HepG2 (cell line): Measurements from ENCODE around the gene INTS3. TPM values are rescaled to one million over a fixed set of nuclear protein-coding genes. Genes with fewer than 3 reads are reported as not detected.

Source experiments
- ATAC-seq: fragments of 200-7000 bp; cut with Tn5 transposase; 3 replicates; pipeline ENCODE4 v1.9.1; 2020; ENCODE audit warnings: mild to moderate bottlenecking, moderate library complexity
- BruUV-seq: library from RNA; stranded (reverse); fragments of 400-500 nt; replicated peaks from 2 replicates; lab custom pipeline; 2021; lab: Mats Ljungman, UMichigan
- CTCF ChIA-PET: fragments of 300-600 bp; formaldehyde crosslinking; extraction: SDS; loops from one replicate; lab custom pipeline; 2021; ENCODE audit warnings: low total read pairs, inconsistent platforms, low intra/inter-chr PET ratio; lab: Yijun Ruan, JAX
- POLR2A ChIA-PET: fragments of 350-600 bp; sonication (Branson Sonifier 250); formaldehyde crosslinking; loops from one replicate; lab custom pipeline; 2020; ENCODE audit warnings: antibody characterized with exemption, inconsistent platforms; lab: Yijun Ruan, JAX
- DNase-seq: peaks from one replicate; pipeline ENCODE4 v3.0.0-alpha.2; 2015; ENCODE audit warnings: low spot score
- FAIRE-seq: peaks from 3 replicates; lab custom pipeline; 2011; peaks lifted over from hg19 to GRCh38; lab: Jason Lieb, UNC
- H2AFZ ChIP-seq: one replicate; pipeline ENCODE4 v1.6.1; 2011; ENCODE audit warnings: low read length, inconsistent platforms
- H3K27ac ChIP-seq: fragments of 300-600 bp; 3 replicates; pipeline ENCODE4 v1.8.0; 2011; ENCODE audit warnings: mixed run types, mild to moderate bottlenecking, mixed read lengths, low read length, inconsistent platforms; ENCODE audit not compliant: insufficient read depth; ENCODE audit errors: extremely low read length
- H3K27me3 ChIP-seq, 2 experiments: fragments of 200-600 bp in 1 of 2; 2 replicates in 1 of 2; 3 replicates in 1 of 2; pipeline versions ENCODE4 v1.6.0 to v1.8.0; 2011; ENCODE audit warnings: low read length in 2 of 2, mild to moderate bottlenecking in 2 of 2, moderate library complexity in 2 of 2, inconsistent platforms in 1 of 2; ENCODE audit not compliant: insufficient read depth in 2 of 2, control insufficient read depth in 1 of 2
- H3K36me3 ChIP-seq, 2 experiments: fragments of 200-600 bp in 1 of 2; replicated peaks in 1 of 2; 2 replicates in 1 of 2; 3 replicates in 1 of 2; pipeline versions ENCODE4 v1.5.1 to v1.8.0; 2011; ENCODE audit warnings: low read length in 2 of 2, inconsistent platforms in 1 of 2; ENCODE audit not compliant: insufficient read depth in 2 of 2, control insufficient read depth in 1 of 2
- H3K4me1 ChIP-seq: 2 replicates; pipeline ENCODE4 v1.5.1; 2012; ENCODE audit warnings: low read length, inconsistent platforms; ENCODE audit not compliant: insufficient read depth
- H3K4me2 ChIP-seq: 2 replicates; pipeline ENCODE4 v1.6.0; 2011; ENCODE audit warnings: low read depth, low read length, inconsistent platforms
- H3K4me3 ChIP-seq, 3 experiments: fragments of 200-600 bp in 1 of 3; sonication (generic), shearing (Covaris generic) in 1 of 3; replicated peaks in 1 of 3; 2 replicates each; pipeline ENCODE4 v1.5.1; 2011 to 2016; ENCODE audit warnings: low read length in 3 of 3, inconsistent platforms in 2 of 3, low read depth in 2 of 3, mild to moderate bottlenecking in 2 of 3, control low read depth in 1 of 3, mixed read lengths in 1 of 3; ENCODE audit not compliant: insufficient read depth in 1 of 3
- H3K79me2 ChIP-seq: one replicate; pipeline ENCODE4 v1.6.1; 2011; ENCODE audit warnings: low read length, inconsistent platforms; ENCODE audit not compliant: insufficient read depth
- H3K9ac ChIP-seq: 2 replicates; pipeline ENCODE4 v1.6.0; 2011; ENCODE audit warnings: mild to moderate bottlenecking, low read depth, low read length, inconsistent platforms; ENCODE audit not compliant: insufficient read depth
- H3K9me3 ChIP-seq: 2 replicates; pipeline ENCODE4 v1.5.1; 2012; ENCODE audit warnings: mild to moderate bottlenecking, low read length
- H4K20me1 ChIP-seq: 2 replicates; pipeline ENCODE4 v1.6.0; 2011; ENCODE audit warnings: inconsistent platforms, mild to moderate bottlenecking, low read length, moderate library complexity; ENCODE audit not compliant: insufficient read depth
- CHD4 ChIP-seq: fragments of 200-600 bp; sonication (generic); IDR thresholded peaks from 2 replicates; pipeline ENCODE4 v1.7.0; 2017; ENCODE audit warnings: mild to moderate bottlenecking, low read length, borderline replicate concordance
- DDIT3 ChIP-seq: sonication (generic); formaldehyde crosslinking; IDR thresholded peaks from 2 replicates; pipeline ENCODE4 v1.4.0; 2020; ENCODE audit warnings: mild to moderate bottlenecking, missing genetic modification reagents
- MAFG ChIP-seq: sonication (generic); formaldehyde crosslinking; IDR thresholded peaks from 2 replicates; pipeline ENCODE4 v1.5.1; 2020; ENCODE audit warnings: mild to moderate bottlenecking, missing genetic modification reagents
- POLR2G ChIP-seq: fragments of 200-400 bp; formaldehyde crosslinking; IDR thresholded peaks from 2 replicates; pipeline ENCODE4 v1.6.1; 2018; ENCODE audit warnings: mild to moderate bottlenecking, low read depth, low read length, moderate library complexity
- RERE ChIP-seq: IDR thresholded peaks from 2 replicates; pipeline ENCODE4 v1.6.1; 2016; ENCODE audit warnings: low read depth, missing genetic modification reagents, missing compliant biosample characterization
- SALL1 ChIP-seq: sonication (generic); formaldehyde crosslinking; IDR thresholded peaks from 2 replicates; pipeline ENCODE4 v1.8.0; 2022; ENCODE audit warnings: mild to moderate bottlenecking, missing genetic modification reagents
- TP53 ChIP-seq: sonication (generic); formaldehyde crosslinking; conservative IDR thresholded peaks from 2 replicates; pipeline ENCODE4 v1.4.0; 2020; ENCODE audit warnings: missing genetic modification reagents
- ZBTB25 ChIP-seq: IDR thresholded peaks from 2 replicates; pipeline ENCODE4 v1.6.1; 2018; ENCODE audit warnings: missing genetic modification reagents
- ZFP36 ChIP-seq: fragments of 150-350 bp; IDR thresholded peaks from 2 replicates; pipeline ENCODE4 v1.6.1; 2018; ENCODE audit warnings: borderline replicate concordance, low read length, low read depth; ENCODE audit not compliant: partially characterized antibody
- ZMAT3 ChIP-seq: sonication (generic); formaldehyde crosslinking; conservative IDR thresholded peaks from 2 replicates; pipeline ENCODE4 v1.7.0; 2021; ENCODE audit warnings: missing genetic modification reagents
- ZNF30 ChIP-seq: sonication (generic); formaldehyde crosslinking; IDR thresholded peaks from 2 replicates; pipeline ENCODE4 v1.5.0; 2020; ENCODE audit warnings: mild to moderate bottlenecking, missing genetic modification reagents
- ZNF510 ChIP-seq: sonication (generic); formaldehyde crosslinking; IDR thresholded peaks from 2 replicates; pipeline ENCODE4 v1.4.0; 2020; ENCODE audit warnings: low read depth, mild to moderate bottlenecking, missing genetic modification reagents
- WGBS: methylation state at CpG from one replicate; pipeline ENCODE4 v1.1.6; 2017; ENCODE audit warnings: low lambda C conversion rate; 5-methylcytosine and 5-hydroxymethylcytosine counted together
- in situ Hi-C: cut with HindIII; loops from 2 replicates; pipeline ENCODE4 v1.10.0; 2017; ENCODE audit warnings: low pct_unique_long_range_greater_than_20kb; ENCODE audit not compliant: extremely low pct_ligation_motif_present
- intact Hi-C: fragments of 100-400 bp; cut with micrococcal nuclease; formaldehyde crosslinking; loops from one replicate; pipeline ENCODE4 v1.10.0; 2022; ENCODE audit not compliant: unreplicated experiment
- polyA plus RNA-seq, 8 experiments: library from polyadenylated mRNA; depleted of rRNA in 3 of 8; stranded (reverse) in 7 of 8; unstranded in 1 of 8; fragments of >200 nt; fragmentation: Illumina TruSeq in 4 of 8; extraction: Trizol in 4 of 8; gene quantifications; 2 replicates each; pipeline versions ENCODE4 v1.2.1 to v1.2.3, GENCODE V29; 2011 to 2016; ENCODE audit warnings: low read depth in 4 of 8, missing spikeins in 1 of 8, mixed read lengths in 1 of 8; ENCODE audit not compliant: insufficient read depth in 1 of 8
- total RNA-seq, 5 experiments: library from RNA; depleted of rRNA; stranded (reverse); fragments of >200 nt; fragmentation: Illumina TruSeq; extraction: Trizol; gene quantifications; 2 replicates each; pipeline ENCODE4 v1.2.3, GENCODE V29; 2016; ENCODE audit warnings: low read depth in 1 of 5

INTS3 gene
- total and polyA plus RNA-seq, 2 of the 13 experiments (the other 11 are each of a cell fraction or from before 2014, with no cell fraction given): 17.2 to 27.2 TPM

GRCh38 chr1:153698020-153698922 is 29.6 kb upstream of the INTS3 start (continued):
- TF ChIP-seq RERE: no peak
- TF ChIP-seq MAFG (CRISPR knock-in tag): no peak
- no peak for TF ChIP-seq ZMAT3 (CRISPR knock-in tag)

- H3K9me3 ChIP-seq: no peaks in the 10 kb centered on the region
- no peak overlapping the region for H3K9ac ChIP-seq
- BruUV-seq: no TSS peak
- FAIRE-seq (no peak), ATAC-seq (no peak), DNase-seq (no peak)
- H3K27me3 ChIP-seq: no peaks in the 10 kb centered on the region
- no peaks in the 10 kb centered on the region for H3K79me2 ChIP-seq
- ChIA-PET POLR2A (interaction anchor here (1.3 kb wide), 1 partner anchor 29 kb away, joined by 3 read pairs; the partner anchor contains the start of gene INTS3), CTCF (no interaction called here)
- H3K4me2 ChIP-seq: no peak overlapping the region
- H3K36me3 ChIP-seq: no peaks in the 10 kb centered on the region
- 83% methylated on average over 6 of the region's 6 CpGs for WGBS
- H2AFZ ChIP-seq: no peak overlapping the region
- H3K4me1 ChIP-seq: peaks cover 21% of the 10 kb centered on the region
- in situ Hi-C loops (no loop called here), intact Hi-C loops (no loop called here)
- H3K4me3 ChIP-seq: no peak overlapping the region
- no peaks in the 10 kb centered on the region for H4K20me1 ChIP-seq
- H3K27ac ChIP-seq: no peak overlapping the region
- TF ChIP-seq ZBTB25 (CRISPR knock-in tag) (no peak), ZFP36 (no peak), CHD4 (no peak), ZNF30 (CRISPR knock-in tag) (no peak), SALL1 (CRISPR knock-in tag) (no peak), DDIT3 (CRISPR knock-in tag) (no peak), POLR2G (no peak), ZNF510 (CRISPR knock-in tag) (no peak), TP53 (CRISPR knock-in tag) (no peak)
Observed at GRCh38 chr1:153698923-153699714, 28.7 kb upstream of the INTS3 start.
